H54 (cell line): ENCODE data around the gene RABGGTB.
"Not testable (repeated sequence)": the region's sequence is repeated elsewhere in the genome, so short reads cannot be mapped to it uniquely, and the experiment has no call there.

Experiments
- DNase-seq: peaks from one replicate; pipeline ENCODE4 v3.0.0; 2011; ENCODE audit warnings: low spot score, mixed read lengths; ENCODE audit not compliant: insufficient read length
- FAIRE-seq: peaks from 3 replicates; lab custom pipeline; 2011; peaks lifted over from hg19 to GRCh38; lab: Jason Lieb, UNC
- POLR2A ChIP-seq: IDR thresholded peaks from 2 replicates; pipeline ENCODE4 v1.6.1; 2011; ENCODE audit warnings: low read depth, mild to moderate bottlenecking, low read length

The RABGGTB gene

DNA sequence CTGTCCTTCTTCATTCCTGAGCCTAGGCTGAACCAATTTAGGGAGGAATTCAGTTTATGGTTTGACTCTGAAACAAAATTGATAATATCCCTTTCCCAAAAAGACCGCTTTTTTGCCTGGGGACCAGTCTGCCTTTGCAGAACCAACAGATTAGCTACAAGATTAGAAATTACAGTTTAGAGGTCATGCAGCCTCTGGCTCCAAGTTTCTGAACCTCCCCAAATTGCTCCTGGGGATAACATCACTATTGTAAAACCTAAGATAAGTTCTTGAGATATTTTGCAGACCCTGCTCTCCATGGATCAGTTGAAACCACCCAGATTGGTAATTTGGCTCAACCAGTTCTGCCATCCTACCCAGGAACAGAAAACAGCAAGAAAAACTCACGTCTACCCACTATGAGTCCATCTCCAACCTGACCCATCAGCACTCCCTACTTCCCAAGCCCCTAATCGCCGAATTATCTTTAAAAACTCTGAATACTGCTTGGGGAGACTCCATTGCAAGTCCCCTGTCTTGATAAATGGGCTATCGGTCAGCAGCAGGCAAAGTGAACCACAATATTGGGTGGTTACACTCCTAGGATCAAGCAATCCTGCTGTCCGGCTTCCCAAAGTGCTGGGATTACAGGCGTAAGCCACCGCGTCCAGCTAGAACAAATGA, 605 bp upstream of the RABGGTB start:
- no peak for TF ChIP-seq POLR2A
- no peak for FAIRE-seq
- DNase-seq, result no peak

DNA sequence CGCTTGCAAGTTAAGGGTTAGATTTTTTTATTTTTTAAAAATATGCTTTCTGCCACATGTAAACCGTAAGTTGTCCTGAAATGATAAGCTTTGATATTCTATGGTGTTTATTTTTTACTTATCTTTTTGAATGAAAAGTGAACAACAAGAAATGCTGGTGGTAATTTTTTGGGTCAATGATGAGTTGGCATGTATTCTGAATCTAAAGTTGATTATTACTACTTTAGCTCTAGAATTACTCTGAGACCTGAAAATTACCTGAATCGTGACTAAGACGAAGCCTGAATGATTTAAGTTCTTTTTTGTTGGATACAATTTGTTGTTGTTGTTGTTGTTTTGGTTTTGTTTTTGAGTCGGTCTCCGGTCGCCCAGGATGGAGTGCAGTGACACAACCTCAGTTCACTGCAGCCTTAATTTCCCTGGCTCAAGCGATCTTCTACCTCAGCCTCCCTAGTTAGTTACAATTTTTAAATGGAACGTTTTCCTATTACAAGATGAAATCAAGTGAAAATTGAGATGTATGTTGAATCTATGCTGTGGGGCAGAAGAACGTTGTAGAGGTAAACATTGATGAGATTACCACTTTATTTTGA, 941 bp downstream of the RABGGTB start:
- no peak for TF ChIP-seq POLR2A
- no peak for DNase-seq
- FAIRE-seq, result no peak

DNA sequence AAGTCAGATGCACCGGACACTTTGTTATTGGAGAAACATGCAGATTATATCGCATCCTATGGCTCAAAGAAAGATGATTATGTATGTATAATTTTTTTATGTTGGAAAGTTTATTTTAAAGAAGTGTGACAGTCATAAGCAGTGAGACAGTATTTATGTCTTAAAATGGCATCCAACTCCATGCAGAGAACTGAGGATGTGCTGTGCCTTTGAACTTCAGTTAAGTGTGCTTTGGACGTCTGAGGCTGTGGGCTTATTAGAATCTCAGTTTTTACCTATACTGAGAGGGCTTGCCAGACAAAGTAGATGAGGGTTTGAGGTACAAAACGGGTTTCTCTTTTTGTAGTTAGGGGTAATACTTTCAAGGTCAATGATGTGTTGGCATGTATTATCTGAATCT, 1.5 kb downstream of the RABGGTB start:
- TF ChIP-seq POLR2A, result no peak
- DNase-seq, result no peak
- no peak for FAIRE-seq

DNA sequence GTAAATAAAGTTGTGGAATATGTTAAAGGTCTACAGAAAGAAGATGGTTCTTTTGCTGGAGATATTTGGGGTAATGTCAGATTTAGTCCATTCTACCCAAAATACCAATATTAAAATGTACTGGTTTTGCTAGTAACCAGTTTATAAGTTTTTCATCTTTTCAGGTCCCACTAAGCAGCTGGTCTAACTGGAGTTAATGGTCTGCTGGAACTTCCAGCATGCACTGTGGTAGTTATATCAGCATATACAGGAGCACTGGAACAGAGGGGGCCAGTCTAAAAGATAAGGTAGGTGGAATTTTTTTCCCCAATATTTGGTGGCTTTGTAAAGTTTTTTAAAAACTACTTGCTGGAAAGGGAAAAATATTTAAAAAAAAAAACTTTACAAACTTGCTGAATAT, 3.9 kb downstream of the RABGGTB start:
- TF ChIP-seq POLR2A, result no peak
- DNase-seq (no peak), FAIRE-seq (no peak)

DNA sequence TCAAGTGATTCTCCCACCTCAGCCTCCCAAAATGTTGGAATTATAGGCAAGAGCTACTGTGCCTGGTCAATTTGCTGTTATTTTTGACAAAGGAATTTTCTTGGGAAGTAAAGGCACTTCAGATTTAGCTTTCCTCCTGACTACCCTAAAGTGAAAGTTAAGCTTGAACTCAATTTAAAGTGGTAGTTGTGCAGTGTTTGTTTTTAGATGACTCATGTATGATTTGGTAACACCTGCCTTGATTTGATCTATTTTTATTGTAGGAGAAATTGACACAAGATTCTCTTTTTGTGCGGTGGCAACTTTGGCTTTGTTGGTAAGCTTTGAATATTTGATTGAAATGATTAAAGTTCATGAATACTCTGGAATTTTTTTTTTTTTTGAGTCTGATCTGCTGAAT, 5.0 kb downstream of the RABGGTB start:
- no peak for FAIRE-seq
- no peak for TF ChIP-seq POLR2A
- no peak for DNase-seq

DNA sequence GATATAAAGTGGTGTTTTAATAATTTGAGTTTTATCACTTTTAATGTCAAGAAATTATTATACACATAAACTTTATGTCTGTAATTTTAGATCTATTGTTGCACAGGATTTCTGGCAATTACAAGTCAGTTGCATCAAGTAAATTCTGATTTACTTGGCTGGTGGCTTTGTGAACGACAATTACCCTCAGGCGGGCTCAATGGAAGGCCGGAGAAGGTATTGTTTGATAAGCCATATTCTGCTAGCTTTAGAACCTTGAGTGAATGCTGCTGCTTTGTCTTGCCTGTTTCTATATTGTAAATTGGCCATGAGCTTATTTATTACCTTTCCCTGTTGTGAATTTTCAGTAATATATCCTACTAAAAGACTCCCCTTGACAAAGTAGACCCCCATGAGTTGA, 6.0 kb downstream of the RABGGTB start:
- TF ChIP-seq POLR2A, result no peak
- FAIRE-seq, result no peak
- no peak for DNase-seq

DNA sequence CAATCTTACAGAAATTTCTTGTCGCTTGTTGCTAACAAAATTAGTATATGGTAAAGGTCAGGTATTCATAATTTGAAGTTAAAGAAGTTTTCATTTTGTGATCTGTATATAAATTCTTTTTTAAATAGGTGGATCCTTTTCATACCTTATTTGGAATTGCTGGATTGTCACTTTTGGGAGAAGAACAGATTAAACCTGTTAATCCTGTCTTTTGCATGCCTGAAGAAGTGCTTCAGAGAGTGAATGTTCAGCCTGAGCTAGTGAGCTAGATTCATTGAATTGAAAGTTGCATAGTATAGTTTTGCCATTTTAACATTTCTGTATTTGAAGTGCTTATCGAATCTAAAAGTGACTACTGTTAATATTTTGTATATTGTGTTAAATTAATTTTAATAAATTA, 8.3 kb downstream of the RABGGTB start:
- FAIRE-seq (no peak), DNase-seq (no peak)
- no peak for TF ChIP-seq POLR2A

DNA sequence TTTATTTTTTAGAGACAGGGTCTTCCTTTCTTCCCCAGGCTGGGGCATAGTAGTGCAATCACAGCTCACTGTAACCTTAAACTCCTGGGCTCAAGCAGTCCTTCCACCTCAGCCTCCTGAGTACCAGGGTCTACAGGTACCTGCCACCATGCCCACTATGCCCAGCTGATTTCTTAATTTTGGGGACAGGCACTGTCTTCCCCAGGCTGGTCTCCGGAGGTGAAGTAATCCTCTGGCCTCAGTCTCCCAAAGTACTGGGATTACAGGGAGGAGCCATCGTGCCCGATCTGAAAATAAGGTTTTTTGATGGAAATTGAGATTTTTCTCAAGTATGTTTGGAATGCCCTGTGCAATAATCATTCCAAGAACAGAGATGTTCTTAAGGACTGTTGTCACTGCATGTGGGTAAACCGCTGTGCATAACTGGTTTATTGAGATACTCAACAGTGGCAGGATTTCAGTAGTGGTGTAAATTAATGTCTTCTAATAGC, 9.7 kb downstream of the RABGGTB start:
- FAIRE-seq, result no peak
- TF ChIP-seq POLR2A, result no peak
- DNase-seq, result no peak

DNA sequence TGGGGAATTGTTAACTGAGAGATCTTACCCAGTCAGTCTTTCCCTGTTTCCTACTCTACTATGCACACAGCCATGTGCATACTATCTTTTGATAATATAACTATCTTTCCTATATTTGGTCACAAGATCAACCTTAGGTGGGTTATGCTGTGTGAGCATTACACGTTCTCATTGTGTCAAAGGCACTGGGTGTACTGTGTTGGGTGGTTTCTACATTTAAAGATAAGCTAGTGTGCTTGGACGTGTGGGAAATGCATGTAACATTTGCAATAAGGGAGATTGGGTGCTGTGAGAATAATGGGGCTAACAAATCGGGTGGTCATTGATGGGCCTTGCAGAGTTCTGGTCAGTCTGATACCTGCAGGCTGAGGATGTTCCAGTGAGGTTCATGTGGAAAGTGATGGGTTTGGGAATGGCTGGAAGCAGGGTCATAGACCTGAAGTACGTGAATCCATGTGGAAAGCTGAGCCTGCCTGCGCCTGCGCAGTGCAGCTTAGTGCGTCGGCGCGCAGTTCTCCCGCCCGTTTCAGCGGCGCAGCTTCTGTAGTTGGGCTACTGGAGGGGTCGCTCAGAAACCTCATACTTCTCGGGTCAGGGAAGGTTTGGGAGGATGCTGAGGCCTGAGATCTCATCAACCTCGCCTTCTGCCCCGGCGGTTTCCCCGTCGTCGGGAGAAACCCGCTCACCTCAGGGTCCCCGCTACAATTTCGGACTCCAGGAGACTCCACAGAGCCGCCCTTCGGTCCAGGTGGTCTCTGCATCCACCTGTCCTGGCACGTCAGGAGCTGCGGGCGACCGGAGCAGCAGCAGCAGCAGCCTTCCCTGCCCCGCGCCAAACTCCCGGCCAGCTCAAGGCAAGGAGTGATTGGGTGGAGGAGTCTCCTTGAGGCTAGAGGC, 10.6 kb downstream of the RABGGTB start, which contains the start of gene MSH4:
Gene MSH4 (plus strand): TSS at position 507 of the 897 bp plus-strand sequence. CDS start 104 bp downstream, at position 611.
- FAIRE-seq, result no peak
- no peak for DNase-seq
- TF ChIP-seq POLR2A, result no peak

DNA sequence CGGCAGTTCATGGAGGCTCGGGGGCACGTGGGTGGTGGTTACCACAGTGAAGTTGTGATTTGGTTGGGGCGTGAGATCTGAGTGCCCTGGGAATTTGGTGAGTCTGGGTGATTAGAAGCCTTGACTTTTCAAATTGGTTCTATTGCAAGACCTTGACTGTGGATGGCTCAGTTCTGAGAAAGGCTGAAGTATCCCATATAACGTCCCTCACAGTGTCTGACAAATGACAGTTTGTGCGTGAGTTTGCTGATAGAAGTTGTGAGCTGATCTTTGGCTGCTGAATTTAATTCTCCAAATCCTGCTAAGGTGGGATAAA, 11.2 kb downstream of the RABGGTB start:
- no peak for TF ChIP-seq POLR2A
- FAIRE-seq (no peak), DNase-seq (no peak)

DNA sequence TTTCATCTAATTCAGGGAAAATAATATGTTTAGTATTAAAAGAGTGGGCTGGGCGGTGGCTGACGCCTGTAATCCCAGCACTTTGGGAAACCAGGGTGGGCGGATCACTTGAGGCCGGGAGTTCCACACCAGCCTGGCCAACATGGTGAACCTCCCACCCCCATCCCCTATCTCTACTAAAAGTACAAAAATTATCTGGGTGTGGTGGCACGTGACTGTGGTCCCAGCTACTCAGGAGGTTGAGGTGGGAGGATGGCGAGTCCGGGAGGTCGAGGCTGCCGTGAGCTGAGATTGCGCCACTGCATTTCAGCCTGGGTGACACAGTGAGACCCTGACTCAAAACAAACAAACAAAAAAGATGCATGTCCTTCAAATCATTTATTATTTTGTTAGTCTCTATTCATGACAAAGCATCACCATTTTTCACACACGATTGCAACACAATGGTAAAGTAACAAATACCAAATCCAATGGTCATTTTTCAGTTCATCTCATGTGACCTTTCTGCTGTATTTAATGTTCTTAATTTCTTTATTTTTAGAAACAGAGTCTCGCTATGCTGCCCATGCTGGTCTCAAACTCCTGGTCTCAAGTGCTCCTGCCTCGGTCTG, 11.7 kb downstream of the RABGGTB start:
- TF ChIP-seq POLR2A, result no peak
- DNase-seq, result no peak
- no peak for FAIRE-seq

DNA sequence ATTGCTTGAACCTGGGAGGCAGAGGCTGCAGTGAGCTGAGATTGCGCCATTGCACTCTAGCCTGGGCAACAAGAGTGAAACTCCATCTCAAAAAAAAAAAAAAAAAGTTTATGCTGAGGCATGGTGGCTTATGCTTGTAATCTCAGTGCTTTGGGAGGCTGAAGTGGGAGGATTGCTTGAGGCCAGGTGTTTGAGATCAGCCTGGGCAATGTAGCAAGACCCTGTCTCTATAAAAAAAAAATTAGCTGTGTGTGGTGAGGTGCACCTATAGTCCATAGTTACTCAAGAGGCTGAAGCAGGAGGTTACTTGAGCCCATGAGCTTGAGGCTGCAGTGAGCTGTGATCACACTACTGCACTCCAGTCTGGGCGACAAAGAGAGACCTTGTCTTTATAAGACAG, 15.4 kb downstream of the RABGGTB start:
- not testable (repeated sequence) for FAIRE-seq, DNase-seq

DNA sequence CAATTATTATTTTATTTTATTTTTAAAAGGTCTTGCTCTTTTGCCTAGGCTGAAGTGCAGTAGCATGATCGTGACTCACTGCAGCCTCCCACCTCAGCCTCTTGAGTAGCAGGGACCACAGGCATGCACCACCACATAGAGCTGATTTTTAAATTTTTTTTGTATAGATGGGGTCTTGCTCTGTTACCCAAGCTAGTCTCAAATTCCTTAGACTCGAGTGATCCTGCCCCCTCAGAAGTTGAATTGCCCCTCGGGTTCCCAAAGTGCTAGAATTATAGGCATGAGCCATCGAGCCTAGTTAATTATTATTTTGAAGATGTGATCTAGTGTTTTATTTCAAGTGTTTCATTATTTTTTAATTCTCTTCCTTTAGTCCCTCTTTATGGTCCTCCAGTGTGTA, 22.9 kb downstream of the RABGGTB start:
- TF ChIP-seq POLR2A, result no peak
- FAIRE-seq, result no peak
- DNase-seq, result no peak

DNA sequence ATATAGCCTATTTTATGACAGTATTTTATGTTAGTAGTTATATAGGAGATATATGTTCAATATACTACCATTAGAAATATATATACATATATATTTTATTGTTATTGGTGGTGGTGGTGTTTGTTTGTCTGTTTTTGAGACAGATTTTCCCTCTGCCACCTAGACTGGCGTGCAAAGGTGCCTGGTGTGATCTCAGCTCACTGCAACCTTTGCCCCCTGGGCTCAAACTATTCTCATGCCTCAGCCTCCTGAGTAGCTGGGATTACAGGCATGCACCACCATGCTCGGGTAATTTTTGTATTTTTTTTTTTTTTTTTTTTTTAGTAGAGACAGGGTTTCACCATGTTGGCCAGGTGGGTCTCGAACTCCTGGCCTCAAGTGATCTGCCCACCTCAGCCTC, 24.1 kb downstream of the RABGGTB start:
- not testable (repeated sequence) for DNase-seq, FAIRE-seq
